Sigmoid colon (tissue), 4 donors: ENCODE measurements around the gene RPP14.

Source experiments
- EP300 ChIP-seq, 4 donors: sonication (generic); formaldehyde crosslinking; IDR thresholded peaks; one replicate each; pipeline ENCODE4 v1.6.1; 2017; ENCODE audit warnings: antibody characterized with exemption in 4 of 4
- POLR2A ChIP-seq, 2 donors: fragments of 450-650 bp; IDR thresholded peaks; one replicate each; pipeline ENCODE4 v1.6.1; 2016; ENCODE audit warnings: antibody characterized with exemption in 2 of 2, mild to moderate bottlenecking in 2 of 2, moderate library complexity in 2 of 2
- POLR2AphosphoS5 ChIP-seq, 4 donors: sonication (generic); formaldehyde crosslinking; IDR thresholded peaks; one replicate each; pipeline ENCODE4 v1.6.1; 2017; ENCODE audit warnings: antibody characterized with exemption in 4 of 4
- TF ChIP-seq, protein P1 (sequence below), 4 experiments: fragments of 450-650 bp in 3 of 4; fragments of 200-600 bp in 1 of 4; IDR thresholded peaks; one replicate each; pipeline ENCODE4 v1.5.1; 2016 to 2019; ENCODE audit warnings: antibody characterized with exemption in 4 of 4, mild to moderate bottlenecking in 3 of 4, moderate library complexity in 2 of 4

DNA sequence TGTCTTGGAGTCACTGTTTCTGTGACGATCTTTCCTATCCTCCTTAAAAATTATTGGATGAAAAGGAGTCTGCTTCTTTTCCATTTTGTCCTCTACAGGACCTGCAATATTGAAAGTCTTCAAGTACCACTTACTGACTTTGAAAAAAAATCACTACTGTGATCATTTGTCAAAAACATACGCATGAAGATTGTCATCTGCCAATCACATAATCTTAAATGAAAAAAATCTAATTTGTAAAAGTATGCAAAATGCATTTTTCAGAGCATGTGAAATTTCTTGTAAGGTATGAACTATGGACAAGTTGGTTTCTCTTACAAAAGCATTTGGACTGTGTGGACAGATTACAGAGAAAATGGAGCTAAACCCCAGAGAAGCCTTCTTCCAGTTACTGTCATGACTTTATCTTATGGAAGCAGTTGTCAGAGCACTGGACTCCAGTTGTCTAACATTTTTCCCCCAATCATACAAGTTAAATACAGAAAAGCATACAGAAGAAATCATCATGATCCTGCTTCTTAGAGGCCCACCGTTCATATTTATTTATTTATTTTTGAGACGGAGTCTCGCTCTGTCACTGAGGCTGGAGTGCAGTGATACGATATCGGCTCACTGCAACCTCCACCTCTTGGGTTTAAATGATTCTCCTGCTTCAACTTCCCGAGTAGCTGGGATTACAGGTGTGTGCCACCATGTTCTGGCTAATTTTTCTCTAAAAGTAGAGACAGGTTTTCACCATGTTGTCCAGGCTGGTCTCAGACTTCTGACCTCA is 23.3 kb downstream of the RPP14 start:
- TF ChIP-seq POLR2AphosphoS5 (IDR thresholded peaks at IDR 0.05) (no peak), POLR2A (IDR thresholded peaks at IDR 0.05) (no peak), EP300 (IDR thresholded peaks at IDR 0.05) (no peak)
- TF ChIP-seq, protein P1, sequence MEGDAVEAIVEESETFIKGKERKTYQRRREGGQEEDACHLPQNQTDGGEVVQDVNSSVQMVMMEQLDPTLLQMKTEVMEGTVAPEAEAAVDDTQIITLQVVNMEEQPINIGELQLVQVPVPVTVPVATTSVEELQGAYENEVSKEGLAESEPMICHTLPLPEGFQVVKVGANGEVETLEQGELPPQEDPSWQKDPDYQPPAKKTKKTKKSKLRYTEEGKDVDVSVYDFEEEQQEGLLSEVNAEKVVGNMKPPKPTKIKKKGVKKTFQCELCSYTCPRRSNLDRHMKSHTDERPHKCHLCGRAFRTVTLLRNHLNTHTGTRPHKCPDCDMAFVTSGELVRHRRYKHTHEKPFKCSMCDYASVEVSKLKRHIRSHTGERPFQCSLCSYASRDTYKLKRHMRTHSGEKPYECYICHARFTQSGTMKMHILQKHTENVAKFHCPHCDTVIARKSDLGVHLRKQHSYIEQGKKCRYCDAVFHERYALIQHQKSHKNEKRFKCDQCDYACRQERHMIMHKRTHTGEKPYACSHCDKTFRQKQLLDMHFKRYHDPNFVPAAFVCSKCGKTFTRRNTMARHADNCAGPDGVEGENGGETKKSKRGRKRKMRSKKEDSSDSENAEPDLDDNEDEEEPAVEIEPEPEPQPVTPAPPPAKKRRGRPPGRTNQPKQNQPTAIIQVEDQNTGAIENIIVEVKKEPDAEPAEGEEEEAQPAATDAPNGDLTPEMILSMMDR (IDR thresholded peaks at IDR 0.05), result no peak
